SK-N-MC (cell line): ENCODE data around the gene ANKRD23.
A peak's percentile ranks its signal among the peaks of the same experiment; 100 is the strongest.

ENCODE experiments used
- DNase-seq: peaks from one replicate; pipeline ENCODE4 v3.0.0-alpha.2; 2011; ENCODE audit warnings: low read depth, low spot score
- H3K27ac ChIP-seq: fragments of 200-600 bp; sonication (generic); 2 replicates; pipeline ENCODE4 v1.5.1; 2016; ENCODE audit warnings: mixed run types
- H3K36me3 ChIP-seq: fragments of 200-600 bp; sonication (generic); 2 replicates; pipeline ENCODE4 v1.6.1; 2017; ENCODE audit warnings: antibody characterized with exemption, low read length, mixed read lengths; ENCODE audit not compliant: insufficient read depth
- H3K4me3 ChIP-seq: fragments of 200-600 bp; sonication (generic); 2 replicates; pipeline ENCODE4 v1.5.1; 2016
- H3K9ac ChIP-seq: fragments of 200-600 bp; sonication (generic); 2 replicates; pipeline ENCODE4 v1.8.0; 2017; ENCODE audit warnings: mixed run types, mixed read lengths; ENCODE audit not compliant: insufficient read length
- H3K9me3 ChIP-seq: fragments of 200-600 bp; sonication (generic); 2 replicates; pipeline ENCODE4 v1.6.1; 2017; ENCODE audit warnings: low read depth, mild to moderate bottlenecking, antibody characterized with exemption, low read length, moderate library complexity, mixed read lengths
- EZH2 ChIP-seq: fragments of 200-600 bp; sonication (generic); IDR thresholded peaks from one replicate; pipeline ENCODE4 v1.6.1; 2017; ENCODE audit warnings: antibody characterized with exemption
- FOXP2 ChIP-seq: optimal IDR thresholded peaks from 2 replicates; pipeline ENCODE3; 2011; ENCODE audit warnings: mild to moderate bottlenecking, moderate library complexity; ENCODE audit not compliant: insufficient read depth; ENCODE audit errors: extremely low read length, control extremely low read depth
- POLR2AphosphoS5 ChIP-seq: IDR thresholded peaks from 2 replicates; pipeline ENCODE4 v1.6.1; 2012; ENCODE audit warnings: mild to moderate bottlenecking, low read depth, low read length, borderline replicate concordance

ANKRD23 gene

GRCh38 chr2:96874198-96874831 is 30.5 kb upstream of the ANKRD23 start:
- TF ChIP-seq FOXP2, result no peak
- no peak for TF ChIP-seq EZH2
- TF ChIP-seq POLR2AphosphoS5, result no peak
- Histone ChIP-seq H3K4me3 (no peak overlapping the region), H3K27ac (no peak overlapping the region), H3K9ac (no peak overlapping the region), H3K36me3 (no peaks in the 10 kb centered on the region), H3K9me3 (no peaks in the 10 kb centered on the region)
- DNase-seq, result no peak

DNA sequence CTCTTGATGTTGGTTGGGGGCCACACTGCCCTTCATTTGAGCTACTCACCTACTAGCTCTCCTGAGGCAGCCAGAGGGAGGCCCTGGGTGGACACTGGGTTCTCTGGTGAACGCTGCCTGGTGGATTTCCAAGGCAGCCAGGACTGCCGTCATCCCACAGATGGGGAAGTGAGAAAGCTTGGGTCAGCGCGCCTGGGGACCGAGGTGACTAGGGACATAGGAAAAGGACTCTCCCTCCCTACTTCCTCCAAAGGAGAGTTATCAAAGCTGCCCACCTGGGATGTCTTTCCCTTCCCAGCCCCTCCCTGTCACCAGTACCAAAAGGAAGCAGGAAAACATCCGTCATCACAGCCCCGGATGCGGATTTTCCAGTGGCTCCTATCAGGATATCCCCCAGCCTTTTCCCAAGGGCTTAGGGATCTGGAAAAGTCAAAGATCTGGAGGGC is 29.9 kb upstream of the ANKRD23 start:
- Histone ChIP-seq H3K9ac (no peak overlapping the region), H3K4me3 (no peak overlapping the region), H3K9me3 (no peaks in the 10 kb centered on the region), H3K27ac (no peak overlapping the region), H3K36me3 (no peaks in the 10 kb centered on the region)
- TF ChIP-seq FOXP2 (no peak), EZH2 (no peak), POLR2AphosphoS5 (no peak)
- no peak for DNase-seq

- Histone ChIP-seq H3K4me3 (no peak overlapping the region), H3K9me3 (no peaks in the 10 kb centered on the region), H3K36me3 (no peaks in the 10 kb centered on the region), H3K27ac (no peak overlapping the region), H3K9ac (no peak overlapping the region)
- TF ChIP-seq POLR2AphosphoS5 (no peak), EZH2 (no peak), FOXP2 (no peak)
- DNase-seq, result no peak
These were observed 28.9 kb upstream of the ANKRD23 start for GRCh38 chr2:96872591-96873349.

DNA sequence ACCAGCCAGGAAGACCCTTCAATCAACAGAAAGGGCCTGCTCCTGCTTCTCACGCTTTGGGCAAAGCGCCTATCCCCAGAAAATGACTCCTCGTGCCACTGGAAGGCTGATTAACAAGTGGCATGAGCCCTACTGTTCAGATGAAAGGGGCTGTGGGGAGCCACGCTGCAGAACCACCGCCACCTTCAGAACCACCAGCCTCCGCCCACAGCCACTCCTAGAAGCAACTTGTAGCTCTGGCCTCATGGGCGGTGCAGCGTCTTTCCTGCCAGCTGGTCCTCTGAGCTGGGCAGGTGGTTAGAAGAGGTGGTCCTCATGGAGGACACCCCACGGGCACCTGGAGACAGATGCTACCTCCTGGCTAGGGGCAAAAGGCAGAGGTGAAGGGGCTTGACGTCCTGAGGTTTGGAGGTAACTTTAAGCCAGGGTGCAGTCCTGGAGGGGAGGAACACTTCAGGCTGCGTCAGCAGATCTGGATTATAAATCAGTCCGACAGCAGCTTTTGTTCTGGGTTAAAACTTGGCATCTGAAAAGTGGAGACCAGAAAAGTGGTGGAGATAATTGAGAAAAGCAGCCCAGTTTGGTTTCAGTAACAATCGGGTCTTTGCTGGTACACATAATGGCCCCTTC is 26.9 kb upstream of the ANKRD23 start:
- no peak for DNase-seq
- no peaks in the 10 kb centered on the region for H3K9me3 ChIP-seq
- H3K36me3 ChIP-seq, result peaks cover 9% of the 10 kb centered on the region; the same call in 1 of the 2 replicates
- no peak overlapping the region for H3K27ac ChIP-seq
- H3K9ac ChIP-seq, result peak overlapping the region; percentile 84
- TF ChIP-seq EZH2 (no peak), FOXP2 (no peak), POLR2AphosphoS5 (no peak; the same call in none of the 2 replicates)
- H3K4me3 ChIP-seq, result peak overlapping the region; percentile 95

DNA sequence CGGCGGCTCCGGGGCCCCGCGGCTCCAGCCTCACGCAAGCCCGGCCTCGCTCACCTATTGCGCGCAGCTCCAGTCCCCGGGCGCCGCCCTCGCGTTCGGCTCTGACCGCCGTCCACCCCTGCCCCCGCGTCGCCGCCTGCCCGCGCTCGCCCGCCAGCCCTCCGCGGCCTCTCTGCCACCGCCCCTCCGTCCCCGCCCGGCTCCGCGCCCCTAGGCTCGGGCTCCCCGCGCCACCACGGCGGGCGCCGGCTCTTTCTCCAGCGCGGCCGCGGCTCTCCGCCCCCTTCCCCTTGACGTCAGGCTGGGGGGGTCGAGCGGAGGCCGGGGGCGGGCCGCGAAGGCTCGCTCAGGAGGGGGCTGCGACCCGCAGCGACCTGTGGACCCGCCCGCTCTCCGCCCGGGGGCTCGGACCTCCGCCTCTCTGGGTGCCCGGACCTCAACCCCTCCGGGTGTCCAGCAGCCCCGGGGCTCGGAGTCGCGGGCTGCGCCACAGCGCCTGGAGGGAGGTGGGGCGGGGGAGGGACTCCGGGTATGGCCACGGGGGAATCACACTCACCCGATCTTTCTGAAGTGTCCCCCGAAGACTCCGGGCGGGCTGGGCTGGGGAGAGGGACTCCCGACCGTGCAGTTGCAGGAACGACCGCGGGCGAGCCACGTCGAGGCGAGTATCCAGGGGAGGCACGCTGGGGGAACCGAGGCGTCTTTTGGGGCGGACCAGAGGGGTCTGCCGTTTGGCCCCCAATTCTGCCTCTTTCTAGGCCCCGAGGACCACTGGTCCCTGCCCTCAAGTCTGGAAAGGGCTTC is 26.2 kb upstream of the ANKRD23 start, which contains the start of gene SEMA4C:
Gene SEMA4C (minus strand): TSS at position 259 of the 804 bp plus-strand sequence. CDS start 2,194 bp downstream, outside the sequence.
- Histone ChIP-seq H3K36me3 (peaks cover 16% of the 10 kb centered on the region; the same call in 1 of the 2 replicates), H3K4me3 (peak within 1 kb of the TSS; percentile 95), H3K9ac (peak within 1 kb of the TSS; percentile 96), H3K27ac (peak within 1 kb of the TSS; percentile 83), H3K9me3 (no peaks in the 10 kb centered on the region)
- no peak for DNase-seq
- no peak for TF ChIP-seq FOXP2
- TF ChIP-seq EZH2, result no peak
- no peak; the same call in 1 of the 2 replicates for TF ChIP-seq POLR2AphosphoS5

DNA sequence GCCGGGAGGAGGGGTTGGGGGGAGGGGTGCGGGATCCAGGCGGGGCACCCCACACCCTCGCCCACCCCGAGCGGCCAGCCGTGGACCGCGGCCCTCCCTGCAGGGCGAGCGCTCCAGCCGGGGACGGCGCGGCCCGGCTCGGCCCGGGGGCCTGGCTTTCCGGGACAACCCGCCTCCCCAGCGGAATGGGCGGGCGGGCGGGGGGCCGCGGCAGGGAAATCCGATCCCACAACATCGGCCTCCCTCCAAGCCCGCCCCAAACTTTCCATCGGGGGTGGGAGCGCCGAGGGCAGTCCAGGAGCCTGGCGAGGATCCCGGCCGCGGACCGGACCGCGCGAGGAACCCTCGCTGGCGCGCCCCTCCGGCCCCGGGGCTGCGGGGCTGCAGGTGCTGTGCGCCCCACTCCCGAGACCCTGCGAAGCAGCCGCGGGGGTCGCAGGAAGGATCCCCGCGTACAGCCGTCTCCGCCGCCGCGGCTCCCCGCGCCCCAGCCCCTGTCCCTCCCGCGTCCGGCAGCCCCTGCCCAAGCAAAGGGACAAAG is 25.5 kb upstream of the ANKRD23 start:
- no peak for DNase-seq
- Histone ChIP-seq H3K4me3 (peak overlapping the region; percentile 95), H3K9me3 (no peaks in the 10 kb centered on the region), H3K9ac (peak overlapping the region; percentile 96), H3K36me3 (peaks cover 23% of the 10 kb centered on the region; the same call in 1 of the 2 replicates), H3K27ac (peak overlapping the region; percentile 83)
- TF ChIP-seq POLR2AphosphoS5 (no peak), FOXP2 (no peak), EZH2 (no peak)

- TF ChIP-seq POLR2AphosphoS5 (peak; percentile 66; the same call in 1 of the 2 replicates), FOXP2 (no peak), EZH2 (no peak)
- H3K9me3 ChIP-seq, result no peaks in the 10 kb centered on the region
- H3K27ac ChIP-seq, result peak overlapping the region; percentile 83
- peak overlapping the region; percentile 96 for H3K9ac ChIP-seq
- DNase-seq, result no peak
- peaks cover 29% of the 10 kb centered on the region; the same call in 1 of the 2 replicates for H3K36me3 ChIP-seq
- peak overlapping the region; percentile 95 for H3K4me3 ChIP-seq
These were observed 24.9 kb upstream of the ANKRD23 start for GRCh38 chr2:96868555-96869280.
